H1 (cell line): ENCODE measurements around the gene TMEM151A. TPM values are rescaled to one million over a fixed set of nuclear protein-coding genes. Genes with fewer than 3 reads are reported as not detected.

Experiments
- CTCF ChIA-PET: fragments of 300-600 bp; sonication (Branson Sonifier 250); formaldehyde crosslinking; loops from one replicate; lab custom pipeline; 2021; ENCODE audit not compliant: partially characterized antibody; lab: Charles Lee
- POLR2A ChIA-PET: fragments of 300-600 bp; sonication (Branson Sonifier 250); formaldehyde crosslinking; loops from one replicate; lab custom pipeline; 2021; ENCODE audit warnings: inconsistent platforms; ENCODE audit not compliant: partially characterized antibody; lab: Charles Lee
- DNase-seq, 2 experiments: peaks; one replicate each; pipeline versions ENCODE4 v3.0.0 to v3.0.0-alpha.2; 2010 to 2022; ENCODE audit warnings: low spot score in 2 of 2, low read depth in 1 of 2, mixed read lengths in 1 of 2
- FAIRE-seq: peaks from 2 replicates; lab custom pipeline; 2011; peaks lifted over from hg19 to GRCh38; lab: Jason Lieb, UNC
- H2AFZ ChIP-seq: 2 replicates; pipeline ENCODE4 v1.8.1; 2012; ENCODE audit warnings: low read length, inconsistent platforms
- H2AK5ac ChIP-seq: 2 replicates; pipeline ENCODE4 v1.6.1; 2013; ENCODE audit warnings: low read depth, low read length
- H2BK120ac ChIP-seq: replicated peaks from 2 replicates; pipeline ENCODE3; 2013; ENCODE audit warnings: low read depth, low read length, inconsistent platforms
- H2BK12ac ChIP-seq: 2 replicates; pipeline ENCODE4 v1.6.1; 2013; ENCODE audit warnings: low read depth, low read length
- H2BK15ac ChIP-seq: 2 replicates; pipeline ENCODE4 v1.6.1; 2013; ENCODE audit warnings: low read length
- H2BK20ac ChIP-seq: 2 replicates; pipeline ENCODE4 v1.6.1; 2013; ENCODE audit warnings: low read length
- H2BK5ac ChIP-seq: 2 replicates; pipeline ENCODE4 v1.6.1; 2013; ENCODE audit warnings: low read depth, low read length
- H3K14ac ChIP-seq: 2 replicates; pipeline ENCODE4 v1.6.1; 2013; ENCODE audit warnings: inconsistent platforms; ENCODE audit not compliant: insufficient read length
- H3K18ac ChIP-seq: 2 replicates; pipeline ENCODE4 v1.6.1; 2013; ENCODE audit warnings: low read length; ENCODE audit errors: extremely low read depth
- H3K23ac ChIP-seq: 2 replicates; pipeline ENCODE4 v1.6.1; 2013; ENCODE audit warnings: inconsistent platforms; ENCODE audit not compliant: insufficient read length
- H3K23me2 ChIP-seq: 2 replicates; pipeline ENCODE4 v1.6.1; 2013; ENCODE audit warnings: low read depth, low read length
- H3K27ac ChIP-seq: 2 replicates; pipeline ENCODE4 v1.6.1; 2011; ENCODE audit warnings: low read depth, low read length, inconsistent platforms
- H3K27me3 ChIP-seq, 4 experiments: replicated peaks in 1 of 4; 1 replicate in 1 of 4; 2 replicates in 3 of 4; pipeline versions ENCODE4 v1.6.1 to v1.8.1; 2011 to 2013; ENCODE audit warnings: low read length in 3 of 4, mild to moderate bottlenecking in 3 of 4, inconsistent platforms in 2 of 4, mixed read lengths in 2 of 4, moderate library complexity in 1 of 4; ENCODE audit not compliant: control insufficient read depth in 3 of 4, insufficient read depth in 3 of 4; ENCODE audit errors: extremely low read depth in 1 of 4
- H3K36me3 ChIP-seq, 4 experiments: 2 replicates each; pipeline versions ENCODE4 v1.6.1 to v1.8.1; 2011 to 2013; ENCODE audit warnings: mild to moderate bottlenecking in 4 of 4, low read length in 3 of 4, moderate library complexity in 2 of 4, control low read depth in 1 of 4, inconsistent platforms in 1 of 4; ENCODE audit not compliant: insufficient read depth in 4 of 4, control insufficient read depth in 2 of 4
- H3K4ac ChIP-seq: replicated peaks from 2 replicates; pipeline ENCODE3; 2013; ENCODE audit warnings: low read length, low read depth, mixed read lengths, inconsistent platforms; ENCODE audit not compliant: insufficient read length
- H3K4me1 ChIP-seq, 4 experiments: replicated peaks in 1 of 4; 1 replicate in 1 of 4; 2 replicates in 3 of 4; pipeline versions ENCODE4 v1.6.1 to v1.8.1; 2011 to 2013; ENCODE audit warnings: low read length in 3 of 4, inconsistent platforms in 2 of 4, mixed read lengths in 1 of 4; ENCODE audit not compliant: insufficient read depth in 4 of 4, control insufficient read depth in 3 of 4
- H3K4me2 ChIP-seq, 2 experiments: 2 replicates each; pipeline versions ENCODE4 v1.6.1 to v1.8.1; 2011 to 2013; ENCODE audit warnings: low read depth in 2 of 2, low read length in 2 of 2, control low read depth in 1 of 2, inconsistent platforms in 1 of 2, mild to moderate bottlenecking in 1 of 2; ENCODE audit not compliant: insufficient read depth in 1 of 2
- H3K4me3 ChIP-seq, 4 experiments: fragments of 200-600, 300-600 bp in 1 of 4; sonication (generic), shearing (Covaris generic), sonication (Bioruptor Twin) in 1 of 4; 2 replicates each; pipeline versions ENCODE4 v1.5.1 to v1.8.1; 2011 to 2016; ENCODE audit warnings: low read length in 4 of 4, low read depth in 3 of 4, control low read depth in 2 of 4, inconsistent platforms in 2 of 4, mild to moderate bottlenecking in 2 of 4, mixed read lengths in 1 of 4, moderate library complexity in 1 of 4; ENCODE audit not compliant: insufficient read depth in 2 of 4; ENCODE audit errors: extremely low read depth in 1 of 4
- H3K56ac ChIP-seq: replicated peaks from 2 replicates; pipeline ENCODE3; 2013; ENCODE audit warnings: low read depth, mild to moderate bottlenecking, mixed read lengths, low read length, inconsistent platforms; ENCODE audit not compliant: insufficient read length
- H3K79me1 ChIP-seq: 2 replicates; pipeline ENCODE4 v1.6.1; 2013; ENCODE audit warnings: low read depth, low read length, control low read depth
- H3K79me2 ChIP-seq, 2 experiments: 2 replicates each; pipeline versions ENCODE4 v1.6.1 to v1.8.1; 2012 to 2013; ENCODE audit warnings: low read length in 2 of 2, mild to moderate bottlenecking in 2 of 2, inconsistent platforms in 1 of 2; ENCODE audit not compliant: insufficient read depth in 2 of 2, control insufficient read depth in 1 of 2
- H3K9ac ChIP-seq, 4 experiments: replicated peaks in 1 of 4; 1 replicate in 1 of 4; 2 replicates in 3 of 4; pipeline versions ENCODE4 v1.6.1 to v1.8.1; 2011 to 2013; ENCODE audit warnings: low read depth in 3 of 4, low read length in 3 of 4, control low read depth in 2 of 4, mild to moderate bottlenecking in 2 of 4, moderate library complexity in 2 of 4, inconsistent platforms in 1 of 4; ENCODE audit errors: extremely low read depth in 1 of 4
- H3K9me3 ChIP-seq, 2 experiments: 2 replicates each; pipeline versions ENCODE4 v1.6.1 to v1.8.1; 2012 to 2013; ENCODE audit warnings: mild to moderate bottlenecking in 2 of 2, moderate library complexity in 2 of 2, control low read depth in 1 of 2, inconsistent platforms in 1 of 2, low read depth in 1 of 2, low read length in 1 of 2, mixed read lengths in 1 of 2; ENCODE audit not compliant: insufficient read depth in 2 of 2
- H4K20me1 ChIP-seq, 2 experiments: replicated peaks in 1 of 2; 2 replicates each; pipeline versions ENCODE3 to v1.8.1; 2011 to 2013; ENCODE audit warnings: inconsistent platforms in 2 of 2, low read length in 2 of 2, mild to moderate bottlenecking in 1 of 2; ENCODE audit not compliant: insufficient read depth in 2 of 2, control insufficient read depth in 1 of 2
- H4K5ac ChIP-seq: 2 replicates; pipeline ENCODE4 v1.6.1; 2013; ENCODE audit warnings: low read length, low read depth, mixed read lengths, inconsistent platforms; ENCODE audit not compliant: insufficient read length
- H4K8ac ChIP-seq: 2 replicates; pipeline ENCODE4 v1.8.0; 2013; ENCODE audit warnings: mild to moderate bottlenecking, moderate library complexity, low read length, inconsistent platforms; ENCODE audit not compliant: insufficient read depth; ENCODE audit errors: extremely low read depth
- H4K91ac ChIP-seq: replicated peaks from 2 replicates; pipeline ENCODE3; 2013; ENCODE audit warnings: low read length, mixed read lengths, inconsistent platforms; ENCODE audit not compliant: insufficient read length
- BACH1 ChIP-seq: IDR thresholded peaks from 2 replicates; pipeline ENCODE4 v1.6.1; 2012; ENCODE audit warnings: low read length, improper control_type of control experiment
- CBX5 ChIP-seq: fragments of 300-800, 300-1000 bp; sonication (generic); IDR thresholded peaks from 2 replicates; pipeline ENCODE4 v1.7.1; 2016; ENCODE audit warnings: antibody characterized with exemption, low read length, low read depth
- FOSL1 ChIP-seq: IDR thresholded peaks from 2 replicates; pipeline ENCODE4 v1.6.1; 2011; ENCODE audit warnings: mild to moderate bottlenecking, low read depth, low read length, moderate library complexity; ENCODE audit not compliant: insufficient read depth
- HDAC2 ChIP-seq, 2 experiments: fragments of 300-600 bp in 1 of 2; sonication (generic) in 1 of 2; IDR thresholded peaks; 2 replicates each; pipeline ENCODE4 v1.6.1; 2011 to 2012; ENCODE audit warnings: low read depth in 2 of 2, low read length in 2 of 2, mild to moderate bottlenecking in 2 of 2, moderate library complexity in 2 of 2, borderline replicate concordance in 1 of 2, inconsistent platforms in 1 of 2
- JUN ChIP-seq: IDR thresholded peaks from 2 replicates; pipeline ENCODE4 v1.6.1; 2011; ENCODE audit warnings: low read depth, mild to moderate bottlenecking, improper control_type of control experiment, low read length
- POLR2AphosphoS5 ChIP-seq: IDR thresholded peaks from 2 replicates; pipeline ENCODE4 v1.6.1; 2011; ENCODE audit warnings: low read depth, low read length
- SAP30 ChIP-seq: fragments of 300-600 bp; sonication (generic); IDR thresholded peaks from 2 replicates; pipeline ENCODE4 v1.7.1; 2012; ENCODE audit warnings: low read length, moderate library complexity, mild to moderate bottlenecking, inconsistent platforms; ENCODE audit not compliant: insufficient read depth, insufficient replicate concordance
- SIRT6 ChIP-seq: IDR thresholded peaks from one replicate; pipeline ENCODE4 v1.7.1; 2012; ENCODE audit warnings: low read length, inconsistent platforms
- TAF1 ChIP-seq: IDR thresholded peaks from 2 replicates; pipeline ENCODE4 v1.6.1; 2011; ENCODE audit warnings: mild to moderate bottlenecking, low read depth, low read length
- TEAD4 ChIP-seq: IDR thresholded peaks from 2 replicates; pipeline ENCODE4 v1.6.1; 2012; ENCODE audit warnings: low read depth, low read length, inconsistent platforms, mixed read lengths
- ZNF274 ChIP-seq: IDR thresholded peaks from 2 replicates; pipeline ENCODE4 v1.7.0; 2012; ENCODE audit warnings: low read length, borderline replicate concordance; ENCODE audit errors: extremely low read depth
- WGBS, 2 experiments: shearing (Covaris generic) in 1 of 2; methylation state at CpG; one replicate each; pipeline versions ENCODE4 v1.1.6 to v1.1.7; 2013 to 2015; ENCODE audit warnings: low lambda C conversion rate in 2 of 2, mixed read lengths in 2 of 2, inconsistent platforms in 1 of 2, low coverage in 1 of 2, missing lambda C conversion rate in 1 of 2; ENCODE audit not compliant: insufficient replicate concordance in 2 of 2, insufficient coverage in 1 of 2, insufficient read length in 1 of 2; ENCODE audit errors: extremely low coverage in 1 of 2, missing lambda C conversion rate in 1 of 2; 5-methylcytosine and 5-hydroxymethylcytosine counted together
- polyA plus RNA-seq, 7 experiments: library from polyadenylated mRNA; depleted of rRNA in 3 of 7; stranded (reverse) in 5 of 7; unstranded in 2 of 7; fragments of >200 nt in 5 of 7; fragments of 200-250 nt in 2 of 7; gene quantifications; 1 replicate in 5 of 7; 2 replicates in 1 of 7; 4 replicates in 1 of 7; pipeline versions ENCODE4 v1.2.1 to v1.2.3, GENCODE V29; 2011 to 2013; ENCODE audit warnings: missing spikeins in 2 of 7, mixed read lengths in 2 of 7
- total RNA-seq: library from RNA; stranded (reverse); fragmentation: NEBNext Ultra II Directional; extraction: Animal tissue kit (Norgen Biotek cat#: 25700); gene quantifications from 2 replicates; pipeline ENCODE4 v1.2.1, GENCODE V29; 2021
- TF ChIP-seq, protein P1 (sequence below): IDR thresholded peaks from 2 replicates; pipeline ENCODE4 v1.6.1; 2012; ENCODE audit warnings: low read length, inconsistent platforms

Gene TMEM151A
- total and polyA plus RNA-seq, 2 of the 8 experiments (the other 6 are each of a cell fraction or from before 2014, with no cell fraction given): 3.2 TPM

DNA sequence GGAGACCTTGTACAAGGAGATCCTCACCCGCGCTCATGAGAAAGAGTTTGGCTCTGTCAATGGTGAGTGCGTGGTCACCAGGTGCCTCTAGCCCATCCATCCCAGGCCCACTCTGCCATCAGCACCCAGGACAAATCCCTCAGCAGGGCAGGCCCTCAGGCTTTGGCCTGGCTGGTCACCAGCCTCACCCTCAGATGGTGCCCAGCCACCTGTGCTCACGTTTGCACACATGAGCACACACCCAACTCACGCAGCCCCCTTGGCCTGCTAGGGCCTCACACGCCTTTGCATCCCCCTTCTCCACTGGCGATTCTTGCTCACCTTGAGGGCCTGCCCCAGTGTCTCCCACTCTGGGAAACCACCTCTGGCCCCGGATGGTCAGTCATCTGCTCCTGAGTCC, 27.3 kb upstream of the TMEM151A start:
- H3K18ac ChIP-seq: no peak overlapping the region
- H3K56ac ChIP-seq: no peak overlapping the region
- peaks cover 9% of the 10 kb centered on the region for H3K23me2 ChIP-seq
- no peak overlapping the region for H2AFZ ChIP-seq
- ChIA-PET CTCF (interaction anchor here (0.8 to 2.3 kb wide), 11 partner anchors 11 to 68 kb away, joined by 3 to 10 read pairs (median 3); no protein-coding TSS in a partner anchor), POLR2A (interaction anchor here (1.0 to 9.0 kb wide), 4 partner anchors 16 to 27 kb away, joined by 3 to 125 read pairs (median 17); partner anchors contain the start of genes CNIH2 and YIF1A)
- WGBS, 2 experiments: 93% methylated on average over 8 of the region's 8 CpGs; no CpG with 5 or more reads in 1 of the 2 experiments
- peaks cover 0 to 2% of the 10 kb centered on the region in 2 experiments; a peak in 1 of 4 replicates for H3K79me2 ChIP-seq
- FAIRE-seq: no peak
- H4K8ac ChIP-seq: 0 out of 2 replicates have a peak overlapping the region, but pooled peaks have one; percentile 1
- H3K27me3 ChIP-seq: no peaks in the 10 kb centered on the region
- H4K91ac ChIP-seq: no peak overlapping the region
- no peak overlapping the region for H3K14ac ChIP-seq
- H3K9ac ChIP-seq: no peak overlapping the region
- H2BK120ac ChIP-seq: no peak overlapping the region
- H3K4me3 ChIP-seq: no peak overlapping the region
- no peak overlapping the region; the same call in 1 of the 2 replicates for H3K27ac ChIP-seq
- no peaks in the 10 kb centered on the region; the same call in 1 of the 2 replicates for H3K79me1 ChIP-seq
- H2BK5ac ChIP-seq: no peak overlapping the region
- no peak overlapping the region for H2BK20ac ChIP-seq
- H3K36me3 ChIP-seq: peaks cover 14 to 27% (median 20%) of the 10 kb centered on the region in 4 experiments; a peak in 7 of 8 replicates
- no peak overlapping the region for H3K23ac ChIP-seq
- no peak overlapping the region for H3K4ac ChIP-seq
- no peaks in the 10 kb centered on the region for H3K9me3 ChIP-seq
- H3K4me2 ChIP-seq: no peak overlapping the region
- no peak overlapping the region for H2AK5ac ChIP-seq
- H4K20me1 ChIP-seq: peaks cover 7 to 23% of the 10 kb centered on the region in 2 experiments
- H2BK12ac ChIP-seq: no peak overlapping the region
- H4K5ac ChIP-seq: no peak overlapping the region
- no peak overlapping the region for H2BK15ac ChIP-seq
- peaks cover 0 to 5% (median 3%) of the 10 kb centered on the region in 4 experiments; a peak in 5 of 7 replicates for H3K4me1 ChIP-seq
- DNase-seq: no peak
- TF ChIP-seq TAF1 (no peak), HDAC2 (IDR thresholded peaks at IDR 0.05; ENCODE audit: borderline replicate concordance in 1 of 2, low read depth in 2 of 2, low read length in 2 of 2) (no peak), BACH1 (no peak), SAP30 (no peak), JUN (no peak), POLR2AphosphoS5 (no peak), TEAD4 (no peak), SIRT6 (no peak), FOSL1 (no peak), CBX5 (no peak), ZNF274 (no peak)
- TF ChIP-seq, protein P1, sequence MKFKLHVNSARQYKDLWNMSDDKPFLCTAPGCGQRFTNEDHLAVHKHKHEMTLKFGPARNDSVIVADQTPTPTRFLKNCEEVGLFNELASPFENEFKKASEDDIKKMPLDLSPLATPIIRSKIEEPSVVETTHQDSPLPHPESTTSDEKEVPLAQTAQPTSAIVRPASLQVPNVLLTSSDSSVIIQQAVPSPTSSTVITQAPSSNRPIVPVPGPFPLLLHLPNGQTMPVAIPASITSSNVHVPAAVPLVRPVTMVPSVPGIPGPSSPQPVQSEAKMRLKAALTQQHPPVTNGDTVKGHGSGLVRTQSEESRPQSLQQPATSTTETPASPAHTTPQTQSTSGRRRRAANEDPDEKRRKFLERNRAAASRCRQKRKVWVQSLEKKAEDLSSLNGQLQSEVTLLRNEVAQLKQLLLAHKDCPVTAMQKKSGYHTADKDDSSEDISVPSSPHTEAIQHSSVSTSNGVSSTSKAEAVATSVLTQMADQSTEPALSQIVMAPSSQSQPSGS: no peak
